ENCODE data around the gene KCNJ10. TPM values are rescaled to one million over a fixed set of nuclear protein-coding genes. Genes with fewer than 3 reads are reported as not detected.

Gene KCNJ10
- total RNA-seq, 1 donor from 2014 or later = not detected

GRCh38 chr1:159953536-159954515 is 116.1 kb downstream of the KCNJ10 start, which contains the start of gene SLAMF9:
TSS of gene SLAMF9 (minus strand) at chr1:159954237. CDS start at chr1:159954137, 100 bp downstream.
- H3K4me3 ChIP-seq = no peak within 1 kb of the TSS
- no peak within 1 kb of the TSS for H3K27ac ChIP-seq
- peak; percentile 60 for ATAC-seq
- no peak for DNase-seq
- H3K4me1 ChIP-seq = no peaks in the 10 kb centered on the region
- intact Hi-C loops (cut with DNase I) = no loop called here
- H3K9me3 ChIP-seq = no peaks in the 10 kb centered on the region
- no peaks in the 10 kb centered on the region for H3K36me3 ChIP-seq
- H3K27me3 ChIP-seq = peaks cover 3% of the 10 kb centered on the region
- TF ChIP-seq, protein P1, sequence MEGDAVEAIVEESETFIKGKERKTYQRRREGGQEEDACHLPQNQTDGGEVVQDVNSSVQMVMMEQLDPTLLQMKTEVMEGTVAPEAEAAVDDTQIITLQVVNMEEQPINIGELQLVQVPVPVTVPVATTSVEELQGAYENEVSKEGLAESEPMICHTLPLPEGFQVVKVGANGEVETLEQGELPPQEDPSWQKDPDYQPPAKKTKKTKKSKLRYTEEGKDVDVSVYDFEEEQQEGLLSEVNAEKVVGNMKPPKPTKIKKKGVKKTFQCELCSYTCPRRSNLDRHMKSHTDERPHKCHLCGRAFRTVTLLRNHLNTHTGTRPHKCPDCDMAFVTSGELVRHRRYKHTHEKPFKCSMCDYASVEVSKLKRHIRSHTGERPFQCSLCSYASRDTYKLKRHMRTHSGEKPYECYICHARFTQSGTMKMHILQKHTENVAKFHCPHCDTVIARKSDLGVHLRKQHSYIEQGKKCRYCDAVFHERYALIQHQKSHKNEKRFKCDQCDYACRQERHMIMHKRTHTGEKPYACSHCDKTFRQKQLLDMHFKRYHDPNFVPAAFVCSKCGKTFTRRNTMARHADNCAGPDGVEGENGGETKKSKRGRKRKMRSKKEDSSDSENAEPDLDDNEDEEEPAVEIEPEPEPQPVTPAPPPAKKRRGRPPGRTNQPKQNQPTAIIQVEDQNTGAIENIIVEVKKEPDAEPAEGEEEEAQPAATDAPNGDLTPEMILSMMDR (IDR thresholded peaks at IDR 0.05) = no peak

GRCh38 chr1:159952932-159953331 is 117.0 kb downstream of the KCNJ10 start:
- intact Hi-C loops (cut with DNase I) = no loop called here
- no peaks in the 10 kb centered on the region for H3K4me1 ChIP-seq
- no peak overlapping the region for H3K27ac ChIP-seq
- DNase-seq (no peak), ATAC-seq (no peak)
- TF ChIP-seq, protein P1 (IDR thresholded peaks at IDR 0.05) = no peak
- H3K9me3 ChIP-seq = no peaks in the 10 kb centered on the region
- no peak overlapping the region for H3K4me3 ChIP-seq
- H3K27me3 ChIP-seq = peaks cover 3% of the 10 kb centered on the region
- H3K36me3 ChIP-seq = no peaks in the 10 kb centered on the region

DNA sequence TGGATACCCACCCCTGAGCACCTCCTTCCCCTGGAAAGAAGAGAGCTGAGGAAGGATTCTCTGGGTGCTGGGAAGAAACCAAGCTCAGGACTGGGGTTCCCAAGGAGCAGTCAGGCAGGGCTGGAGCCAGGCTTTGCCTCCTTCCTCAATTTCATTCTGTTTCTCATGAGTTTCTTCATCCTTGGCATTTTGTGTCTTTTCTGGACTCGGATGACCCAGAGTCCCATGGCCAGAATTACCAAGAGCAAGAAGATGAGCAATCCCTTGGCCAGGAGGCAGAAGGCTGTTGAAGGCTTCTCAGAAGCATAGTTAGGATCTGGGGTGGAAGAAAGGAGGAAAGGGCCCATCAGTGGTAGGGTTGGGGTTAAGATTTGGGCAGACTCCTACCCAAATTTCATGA is 118.4 kb downstream of the KCNJ10 start:
- Histone ChIP-seq H3K27me3 (peaks cover 3% of the 10 kb centered on the region), H3K27ac (no peak overlapping the region), H3K36me3 (no peaks in the 10 kb centered on the region), H3K9me3 (no peaks in the 10 kb centered on the region), H3K4me3 (no peak overlapping the region), H3K4me1 (no peaks in the 10 kb centered on the region)
- peak; percentile 4 for ATAC-seq
- DNase-seq = no peak
- intact Hi-C loops (cut with DNase I) = no loop called here
- TF ChIP-seq, protein P1 (IDR thresholded peaks at IDR 0.05) = no peak

GRCh38 chr1:159951016-159951415 is 118.9 kb downstream of the KCNJ10 start:
- no peak for ATAC-seq
- H3K27me3 ChIP-seq = peaks cover 3% of the 10 kb centered on the region
- TF ChIP-seq, protein P1 (IDR thresholded peaks at IDR 0.05) = no peak
- H3K27ac ChIP-seq = no peak overlapping the region
- no peak for DNase-seq
- no peaks in the 10 kb centered on the region for H3K36me3 ChIP-seq
- H3K4me3 ChIP-seq = no peak overlapping the region
- H3K9me3 ChIP-seq = no peaks in the 10 kb centered on the region
- H3K4me1 ChIP-seq = peaks cover under 1% of the 10 kb centered on the region
- intact Hi-C loops (cut with DNase I) = no loop called here

- Histone ChIP-seq H3K27me3 (peaks cover 3% of the 10 kb centered on the region), H3K4me1 (peaks cover 11% of the 10 kb centered on the region), H3K9me3 (no peaks in the 10 kb centered on the region), H3K4me3 (no peak overlapping the region), H3K27ac (no peak overlapping the region), H3K36me3 (no peaks in the 10 kb centered on the region)
- intact Hi-C loops (cut with DNase I) = no loop called here
- ATAC-seq = peak; percentile 22
- no peak for DNase-seq
- TF ChIP-seq, protein P1 (IDR thresholded peaks at IDR 0.05) = no peak
These were observed 120.0 kb downstream of the KCNJ10 start for GRCh38 chr1:159949981-159950381.
